Measurements from ENCODE around the gene SPON2.

SPON2 gene

DNA sequence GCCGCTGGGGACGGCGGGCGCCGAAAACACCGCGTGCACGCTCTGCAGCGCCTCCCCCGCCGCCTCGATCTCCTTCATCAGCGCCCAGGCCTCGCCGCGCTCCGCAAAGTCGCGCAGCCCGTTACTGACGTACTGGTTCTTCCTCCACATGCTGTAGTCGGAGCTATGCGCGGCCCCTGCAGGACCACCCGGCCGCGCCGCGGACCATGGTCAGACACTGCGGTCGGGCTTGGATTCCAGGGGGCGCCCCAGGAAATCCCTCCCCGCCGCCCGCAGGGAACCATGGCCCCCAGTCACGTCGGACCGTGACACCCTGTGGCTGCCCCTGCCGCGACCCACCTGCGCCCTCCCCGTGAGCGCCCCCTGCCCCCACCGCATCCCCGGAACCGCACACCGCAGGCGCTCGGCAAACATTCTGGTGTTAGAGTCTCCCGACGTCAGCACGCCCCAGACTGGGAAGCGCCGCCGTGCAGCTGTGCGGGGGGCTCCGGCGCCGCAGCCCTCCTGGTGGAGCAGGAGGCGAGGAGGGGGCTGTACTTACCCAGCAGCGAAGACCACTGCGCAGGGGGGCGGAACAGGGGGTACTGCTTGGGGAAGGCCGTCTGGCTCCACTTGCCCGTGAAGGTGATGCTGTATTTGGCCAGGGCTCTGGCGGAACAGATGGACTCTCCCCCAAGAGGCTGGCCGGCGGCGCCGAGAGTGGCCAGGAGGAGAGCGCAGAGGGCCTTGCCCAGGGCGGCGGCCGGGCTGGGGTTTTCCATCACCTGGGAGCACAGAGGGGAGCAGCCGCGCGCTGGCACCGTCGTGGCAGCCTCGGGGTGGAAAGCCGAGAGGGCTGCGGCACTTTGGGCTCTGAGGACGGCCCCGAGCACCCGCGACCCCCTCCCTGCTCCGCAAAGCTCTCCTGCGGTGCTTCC, 814 bp downstream of the SPON2 start:
- no peak for DNase-seq

DNA sequence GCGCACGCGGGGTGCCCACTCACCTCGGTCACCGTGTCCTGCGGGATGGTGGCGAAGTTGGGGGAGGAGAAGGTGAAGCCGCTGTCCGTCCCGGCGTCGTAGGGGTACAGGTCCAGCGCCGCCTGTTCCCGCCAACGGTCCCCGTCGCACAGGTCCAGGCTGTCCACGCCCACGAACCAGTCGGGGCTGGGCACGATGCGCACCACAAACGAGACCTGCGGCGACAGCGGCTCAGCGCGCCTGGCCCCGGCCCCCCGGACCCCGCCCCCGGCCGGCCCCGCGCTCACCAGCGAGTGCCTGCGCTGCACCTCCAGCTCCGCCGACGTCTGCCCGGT, 1.4 kb downstream of the SPON2 start:
- DNase-seq: no peak

DNA sequence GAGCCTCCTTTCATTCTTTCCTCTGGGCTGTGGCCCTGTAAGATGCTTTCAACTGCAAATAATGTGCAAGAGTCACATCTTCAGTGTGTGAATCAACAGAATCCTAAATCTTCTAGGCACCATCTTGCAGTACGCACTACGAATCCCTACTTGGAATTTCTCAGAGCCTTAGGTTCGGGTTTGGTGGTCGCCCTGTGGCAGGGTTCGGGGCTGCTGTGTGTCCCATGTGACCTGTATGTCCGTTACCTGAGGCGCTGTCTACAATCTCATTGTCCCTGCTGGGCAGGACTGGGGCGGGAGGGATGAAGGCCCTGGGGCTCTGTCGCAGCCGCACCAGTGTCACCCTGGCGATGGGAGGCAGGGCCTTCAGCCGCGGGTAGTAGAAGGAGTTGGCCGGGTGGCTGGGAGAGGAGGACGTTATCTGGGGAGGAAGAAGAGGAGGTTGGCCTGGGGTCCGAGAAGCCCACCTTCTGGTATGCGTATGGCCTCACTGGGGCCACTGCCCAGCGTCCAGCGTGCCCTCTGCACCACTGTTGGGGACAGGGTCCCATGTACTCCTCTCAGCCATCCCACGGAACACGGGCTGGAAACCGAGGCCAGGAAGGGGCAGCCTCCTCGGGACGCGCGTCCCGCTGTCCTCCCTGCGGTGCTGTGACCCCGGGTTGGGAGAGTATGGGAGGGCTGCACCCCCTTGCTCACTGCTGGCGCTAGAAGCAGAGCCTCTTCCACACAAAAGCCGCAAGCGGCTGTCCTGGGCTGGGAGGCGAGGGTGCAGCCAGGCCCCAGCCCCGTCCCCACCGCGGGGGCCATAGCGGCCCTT, 2.0 kb downstream of the SPON2 start:
- no peak for DNase-seq

DNA sequence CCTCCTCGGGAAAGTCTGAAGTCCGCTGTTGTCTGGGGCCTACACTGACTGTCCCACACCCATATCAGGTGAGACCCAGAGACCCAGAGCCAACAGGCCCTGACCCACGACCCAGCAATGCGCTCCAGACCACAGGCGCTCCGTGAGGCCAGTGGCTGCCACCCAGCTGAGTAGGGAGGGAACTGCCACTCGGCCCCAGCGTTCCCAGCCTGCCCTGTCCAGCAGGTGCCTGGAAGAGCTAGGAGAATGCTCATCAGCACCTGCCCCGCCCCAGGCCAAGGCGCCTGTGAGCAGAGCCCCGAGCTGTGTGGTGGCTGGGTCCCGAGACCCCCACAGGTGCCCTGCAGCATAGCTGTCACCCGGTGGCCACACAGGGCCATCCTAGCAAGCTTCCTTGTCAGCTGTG, 2.7 kb downstream of the SPON2 start:
- no peak for DNase-seq

DNA sequence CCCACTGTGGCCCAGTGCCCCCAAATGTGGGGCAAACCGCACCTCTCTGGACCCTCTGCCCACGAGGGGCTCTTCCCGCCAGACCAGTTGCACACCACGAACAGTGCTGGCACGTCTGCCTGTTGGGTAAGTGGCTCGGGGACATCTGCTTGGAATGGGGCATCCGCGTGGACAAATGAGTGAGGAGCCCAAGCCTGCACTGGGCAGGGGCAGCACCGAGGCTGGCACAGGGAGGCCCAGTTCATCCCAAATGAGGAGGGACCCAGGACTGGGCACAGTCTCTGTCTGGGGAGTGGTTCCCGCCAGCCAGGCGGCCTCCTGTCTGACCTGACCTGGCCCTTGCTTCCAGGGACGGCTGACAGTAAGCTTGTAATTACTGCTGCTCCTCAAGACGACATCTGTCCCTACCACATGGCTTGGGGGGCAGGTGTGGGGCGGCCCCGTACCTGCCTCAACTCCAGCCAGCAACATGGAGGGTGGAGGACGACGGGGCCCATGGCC, 3.2 kb downstream of the SPON2 start:
- peak; percentile 39 for DNase-seq

DNA sequence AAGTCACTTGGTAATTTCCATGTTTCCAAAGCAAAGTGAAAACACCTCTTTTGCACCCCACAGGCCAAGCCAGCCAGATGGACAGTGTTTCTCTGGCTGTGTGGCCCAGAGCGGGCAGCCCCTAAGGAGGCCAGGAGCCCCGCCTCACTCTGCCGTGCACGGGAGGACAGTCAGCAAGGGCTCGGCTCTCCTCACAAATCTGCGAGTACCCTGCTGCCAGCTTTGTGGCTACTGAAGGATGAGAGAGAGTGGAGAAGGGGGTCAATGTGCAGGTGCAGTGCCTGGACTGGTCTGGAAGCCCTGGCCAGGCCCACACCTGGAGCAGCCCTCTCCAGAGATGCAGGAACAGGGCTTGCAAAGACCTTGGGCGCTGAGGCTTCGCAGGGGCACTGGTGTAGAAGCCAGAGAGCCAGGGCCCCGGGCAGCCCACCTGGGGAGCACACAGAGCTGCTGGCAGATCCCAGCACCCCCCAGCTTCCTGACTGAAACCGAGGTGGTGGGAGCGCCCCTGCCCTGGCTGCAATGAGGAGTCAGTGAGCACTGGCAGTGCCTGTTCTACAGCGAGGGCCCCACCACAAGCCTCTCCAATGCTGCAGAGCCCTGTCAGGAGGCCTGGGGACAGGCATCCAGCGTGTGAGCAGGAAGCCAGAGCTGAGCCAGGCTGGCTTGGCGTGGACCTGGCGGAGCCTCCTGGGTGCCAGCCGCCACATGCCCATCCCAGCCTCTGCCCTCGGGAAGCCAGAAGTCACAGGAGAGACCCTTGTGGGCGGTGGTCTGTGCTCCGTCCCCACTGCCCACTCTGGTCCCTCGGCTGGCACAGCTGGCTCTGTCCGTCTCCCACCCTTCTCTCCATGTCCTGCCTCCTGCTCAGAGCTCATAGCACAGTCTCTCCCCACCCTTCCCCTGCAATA, 3.9 kb downstream of the SPON2 start:
- no peak for DNase-seq

DNA sequence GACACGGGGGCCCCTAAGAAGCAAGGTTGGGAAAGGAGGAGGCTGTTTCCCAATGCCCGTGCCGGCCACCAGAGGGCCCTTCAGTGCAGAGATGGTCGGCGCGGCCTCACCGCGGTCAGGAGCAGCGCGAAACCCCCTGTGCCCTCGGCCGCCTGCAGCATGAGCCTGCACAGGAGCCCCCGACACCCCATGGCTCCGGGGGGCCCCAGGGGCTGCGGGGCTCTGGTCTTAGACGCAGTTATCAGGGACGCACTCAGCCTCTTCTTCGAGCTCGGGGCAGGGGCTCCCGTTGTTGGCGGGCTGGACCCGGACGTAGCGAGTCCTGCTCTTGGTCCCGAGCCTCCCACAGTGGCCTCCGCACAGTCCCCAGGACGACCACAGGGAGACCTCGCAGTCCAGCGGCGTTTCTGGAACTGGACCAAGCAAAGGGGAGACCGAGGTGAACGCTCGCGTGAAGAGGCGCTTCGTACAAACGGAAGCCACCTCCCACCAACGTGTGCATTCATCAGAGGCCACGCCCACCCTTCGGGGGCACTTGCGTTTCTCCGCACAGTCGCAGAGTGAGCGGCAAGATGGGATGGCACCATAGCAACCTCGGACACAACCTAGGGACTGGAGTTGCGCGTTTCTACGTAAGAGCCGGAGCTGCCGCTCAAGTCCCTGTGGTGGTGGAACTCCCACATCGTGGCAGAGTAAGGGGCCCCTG, 5.0 kb downstream of the SPON2 start:
- DNase-seq: peak; percentile 68

DNA sequence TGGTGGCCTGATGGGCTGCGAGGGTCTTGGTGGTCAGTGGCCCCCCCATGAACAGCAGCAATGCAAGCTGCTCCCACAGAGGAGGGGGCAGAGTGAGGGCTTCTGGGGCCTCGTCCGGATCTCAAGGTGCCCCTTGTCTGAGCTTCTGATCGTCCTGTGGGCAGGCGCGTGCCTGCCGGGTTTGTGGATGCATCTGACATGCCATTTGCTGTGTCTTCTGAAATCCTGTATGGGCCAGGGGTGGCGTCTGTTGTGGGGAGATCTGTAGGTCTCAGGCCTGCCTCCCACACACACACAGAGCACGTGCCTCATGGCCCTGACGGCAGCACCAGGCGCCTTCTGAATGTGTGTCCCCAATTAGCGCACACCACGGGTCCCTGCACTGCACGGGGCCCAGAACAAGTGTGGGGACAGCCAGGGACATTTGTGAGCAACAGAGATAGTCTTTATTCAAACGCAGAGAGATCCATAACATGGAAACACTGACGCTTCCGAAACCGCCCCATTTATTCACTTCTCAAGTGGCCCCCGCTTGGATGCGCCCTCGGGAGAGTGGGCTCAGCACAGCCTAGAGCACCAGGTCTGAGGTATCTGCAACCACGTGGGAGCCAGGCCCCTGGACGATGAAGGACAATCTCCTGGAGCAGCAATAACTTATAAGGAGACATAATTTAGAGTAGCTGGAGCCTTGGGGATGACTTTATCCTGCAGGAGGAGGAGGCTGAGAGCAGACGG, 5.7 kb downstream of the SPON2 start:
- DNase-seq: no peak

DNA sequence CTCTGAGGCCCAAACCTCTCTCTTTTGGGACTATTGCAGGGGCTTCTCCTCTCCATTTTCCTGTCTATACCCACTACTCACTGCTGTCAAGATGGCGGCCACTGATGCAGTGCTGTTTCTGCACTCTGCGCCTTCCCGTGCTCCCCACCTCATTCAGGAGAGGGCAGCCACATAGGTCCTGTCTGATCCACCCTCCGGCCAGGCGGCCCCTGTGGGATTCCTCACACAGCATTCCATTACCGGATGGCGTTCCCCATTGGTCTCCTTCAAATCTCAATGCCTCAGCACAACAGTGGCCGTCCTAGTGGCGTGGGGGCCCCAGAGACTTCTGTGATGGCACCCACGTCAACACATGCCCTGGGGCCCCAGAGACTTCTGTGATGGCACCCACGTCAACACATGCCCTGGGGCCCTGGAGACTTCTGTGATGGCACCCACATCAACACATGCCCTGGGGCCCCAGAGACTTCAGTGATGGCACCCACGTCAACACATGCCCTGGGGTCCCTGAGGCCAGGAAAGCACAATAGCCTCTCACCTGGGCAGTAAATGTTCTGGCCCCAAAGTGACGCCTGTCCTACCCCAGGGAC, 7.3 kb downstream of the SPON2 start:
- no peak for DNase-seq

DNA sequence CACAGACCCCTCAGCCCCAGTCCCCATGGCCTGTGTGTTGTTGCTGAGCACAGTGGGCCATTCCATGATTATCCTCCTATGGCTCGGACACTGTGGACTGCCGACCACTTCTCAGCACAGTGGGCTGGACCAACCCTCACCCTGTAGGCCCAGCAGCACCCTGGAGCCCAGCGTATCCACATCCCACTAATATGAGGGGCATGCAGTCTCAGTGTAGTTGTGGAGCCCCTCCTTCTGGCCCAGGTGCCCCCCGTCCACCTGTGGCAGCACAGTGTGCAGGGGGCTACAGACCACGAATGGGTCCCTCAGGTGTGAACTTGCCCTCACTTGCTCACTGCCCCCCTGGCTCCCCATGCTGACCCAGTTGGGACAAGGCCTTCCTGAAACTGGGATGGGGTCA, 7.9 kb downstream of the SPON2 start:
- DNase-seq: no peak

DNA sequence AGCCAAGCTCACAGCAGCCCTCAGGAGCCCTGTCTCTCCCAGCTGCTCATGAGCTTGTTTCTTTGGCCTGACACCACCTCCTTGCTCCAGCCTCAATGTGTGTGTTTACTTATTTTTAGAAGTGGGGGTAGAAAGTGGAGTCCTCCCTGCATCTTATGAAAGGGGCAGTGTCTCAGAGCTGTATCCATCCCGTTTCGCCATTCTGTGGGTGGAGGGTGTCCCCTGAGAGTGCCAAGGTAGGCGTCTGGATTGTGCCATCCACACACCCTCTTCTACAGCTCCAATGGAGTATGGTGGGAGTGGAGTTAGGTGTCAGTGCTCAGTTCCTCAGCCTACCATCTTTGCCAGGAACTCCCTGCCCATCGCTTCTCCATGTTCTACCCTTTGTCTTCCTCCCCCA, 8.3 kb downstream of the SPON2 start:
- DNase-seq: no peak

DNA sequence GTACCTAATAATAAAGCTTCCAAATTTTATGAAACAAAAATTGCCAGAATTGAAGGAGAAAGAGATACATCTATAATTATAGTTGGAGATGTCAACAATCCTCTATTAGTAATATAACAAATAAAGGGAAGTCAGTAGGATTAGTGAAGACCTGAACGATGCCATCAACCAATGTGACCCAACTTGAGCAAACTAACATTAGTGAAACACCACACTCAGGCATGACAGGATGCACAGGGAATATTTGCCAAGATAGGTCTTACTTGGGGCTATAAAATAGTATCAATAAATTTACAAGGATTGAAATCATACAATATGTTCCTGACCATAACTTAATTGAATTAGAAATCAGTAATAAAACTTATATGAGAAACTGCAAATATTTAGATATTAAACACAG, 12.0 kb downstream of the SPON2 start:
- DNase-seq: no peak

DNA sequence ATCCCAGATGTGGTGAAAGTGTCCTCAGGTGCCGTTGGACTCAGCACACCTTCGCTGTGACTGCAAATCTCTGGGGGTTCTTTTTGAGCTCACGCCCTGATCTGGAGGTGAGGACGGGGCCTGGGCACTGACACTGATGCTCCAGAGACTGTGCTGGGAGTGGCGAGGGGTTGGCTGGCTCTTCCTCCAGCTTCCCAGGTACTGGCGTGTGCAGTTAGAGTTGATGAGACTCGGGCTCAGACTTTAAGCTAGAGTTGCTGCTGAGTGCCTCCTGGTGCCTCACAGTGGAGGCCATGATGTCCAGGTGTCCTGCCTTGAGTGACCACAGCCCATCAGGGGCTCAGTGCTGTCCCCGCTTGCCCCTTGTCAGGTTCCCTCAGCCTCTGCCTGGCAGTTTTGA, 16.3 kb downstream of the SPON2 start:
- no peak for DNase-seq

DNA sequence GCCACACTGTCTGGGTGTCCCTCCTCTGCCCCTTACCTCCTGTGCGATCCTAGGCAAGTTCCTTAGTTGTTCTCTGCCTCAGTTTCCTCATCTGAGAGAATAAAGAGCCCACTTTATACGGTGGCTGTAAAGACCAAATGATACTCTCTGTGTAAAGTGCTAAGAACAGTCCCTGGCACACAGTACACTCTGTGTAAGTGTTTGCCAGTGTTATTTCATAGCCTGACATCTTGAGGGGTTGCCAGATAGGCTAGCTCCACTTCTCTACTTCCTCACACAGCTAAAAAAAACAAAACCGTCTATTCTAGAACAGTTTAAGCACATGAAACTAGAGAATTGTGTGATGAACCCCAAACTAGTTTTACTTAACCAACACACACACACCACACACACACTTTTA, 17.1 kb downstream of the SPON2 start:
- no peak for DNase-seq

DNA sequence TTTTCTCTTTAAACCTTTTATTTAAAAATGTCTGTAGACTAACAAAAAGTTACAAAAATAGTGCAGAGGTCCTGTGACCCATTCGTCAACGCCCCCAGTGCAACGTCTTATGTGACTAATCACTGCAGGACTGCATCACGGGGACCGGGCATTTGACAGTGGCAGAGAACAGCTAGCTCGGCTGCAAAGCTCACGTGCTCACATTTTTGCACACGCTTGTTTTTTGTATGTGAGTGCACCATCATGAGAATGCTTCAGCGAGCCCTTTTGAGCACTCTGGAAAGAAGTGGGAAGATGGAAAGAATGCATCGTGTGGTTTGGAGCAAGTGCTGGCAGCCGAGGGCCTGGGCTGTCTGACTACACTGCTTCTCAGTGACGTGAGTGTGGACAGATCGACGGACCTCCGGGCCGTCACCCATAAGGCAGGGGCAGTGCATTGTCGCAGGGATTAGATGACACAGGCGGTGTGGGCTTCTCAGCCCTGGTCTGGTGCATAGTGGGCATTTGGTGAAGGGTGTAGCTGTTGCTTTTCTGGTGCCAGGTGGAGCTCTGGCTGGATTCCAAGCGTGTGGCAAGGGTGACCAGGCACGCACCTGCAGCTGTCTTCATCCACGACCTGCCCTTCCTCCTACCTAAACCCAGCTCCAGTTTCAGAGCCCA, 17.7 kb downstream of the SPON2 start:
- DNase-seq: no peak

DNA sequence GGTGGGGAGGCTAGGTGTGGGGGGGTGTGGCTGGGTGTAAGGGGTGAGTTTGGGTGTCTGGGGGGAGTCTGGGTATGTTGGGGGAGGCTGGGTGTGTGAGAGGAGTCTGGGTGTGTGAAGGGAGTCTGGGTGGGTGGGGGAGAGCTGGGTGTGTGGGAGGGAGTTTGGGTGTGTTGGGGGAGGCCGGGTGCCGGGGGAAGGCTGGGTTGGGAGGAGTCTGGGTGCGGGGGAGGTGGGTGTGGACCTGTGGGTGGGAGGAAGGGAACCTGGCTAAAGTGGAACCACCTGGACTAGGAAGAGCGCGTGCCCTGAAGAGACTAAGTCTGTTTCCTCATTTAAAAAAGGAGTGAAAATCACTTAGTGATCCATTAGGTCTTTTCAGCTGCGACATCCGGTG, 18.3 kb downstream of the SPON2 start:
- no peak for DNase-seq

DNA sequence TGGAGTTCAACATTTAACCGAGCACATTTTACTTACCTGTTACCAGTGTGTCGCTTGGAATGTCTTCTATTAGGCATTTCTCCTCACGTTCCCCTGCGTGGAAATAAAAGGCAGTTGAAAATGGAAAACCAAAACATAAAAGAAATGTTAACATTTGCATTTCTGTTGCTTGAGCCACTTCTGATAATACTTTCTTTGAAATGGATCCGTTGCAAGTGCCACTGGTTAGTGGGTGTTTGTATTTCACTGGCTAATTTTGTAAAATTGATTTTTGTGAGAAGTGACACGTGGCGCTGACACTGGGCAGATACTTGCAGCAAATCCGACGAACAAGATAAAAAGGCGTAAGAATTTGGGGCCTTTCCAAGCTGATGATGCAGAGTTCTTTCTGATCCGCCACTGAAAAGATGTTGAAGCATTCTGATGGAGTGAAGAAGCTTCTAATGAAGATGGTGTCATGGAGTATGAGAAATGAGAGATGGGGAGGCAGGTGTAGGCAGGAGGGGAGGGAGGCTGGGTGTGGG, 18.8 kb downstream of the SPON2 start:
- DNase-seq: no peak

DNA sequence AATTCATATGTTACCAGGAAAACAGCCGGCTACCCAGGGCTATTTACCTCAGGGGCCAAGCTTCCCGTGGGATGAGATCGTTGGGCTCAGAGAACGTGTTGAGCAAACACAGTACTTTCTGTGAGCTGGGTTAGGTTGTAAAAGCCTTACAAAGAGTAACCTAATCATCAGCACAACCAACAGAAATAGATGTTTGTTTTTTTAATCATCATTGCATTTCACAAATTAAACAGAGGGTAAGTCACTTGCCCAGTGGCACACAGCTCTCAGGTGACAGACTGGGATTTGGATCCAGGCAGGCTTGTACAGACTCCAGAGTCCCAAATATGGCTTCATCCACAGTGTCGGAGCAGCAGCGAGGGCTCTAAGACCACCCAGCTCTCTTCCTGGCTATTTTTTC, 20.1 kb downstream of the SPON2 start:
- DNase-seq: no peak

DNA sequence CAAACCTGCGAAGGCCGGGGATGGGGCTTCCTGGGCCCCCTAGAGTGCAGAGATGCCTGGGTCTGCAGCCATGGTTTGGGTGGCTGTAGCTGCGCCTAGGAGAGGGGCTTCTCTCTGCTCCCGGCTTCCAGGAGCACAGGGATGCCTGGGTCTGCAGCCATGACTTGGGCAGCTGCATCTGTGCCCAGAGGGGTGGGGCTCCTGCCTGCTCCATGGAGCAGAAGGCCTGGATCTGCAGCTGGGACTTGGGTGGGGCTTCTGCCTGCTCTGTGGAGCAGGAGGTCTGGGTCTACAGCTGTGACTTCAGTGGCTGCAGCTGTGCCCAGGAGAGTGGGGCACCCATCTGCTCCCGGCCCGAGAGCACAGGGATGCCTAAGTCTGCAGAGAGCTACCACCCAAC, 20.8 kb downstream of the SPON2 start:
- no peak for DNase-seq

DNA sequence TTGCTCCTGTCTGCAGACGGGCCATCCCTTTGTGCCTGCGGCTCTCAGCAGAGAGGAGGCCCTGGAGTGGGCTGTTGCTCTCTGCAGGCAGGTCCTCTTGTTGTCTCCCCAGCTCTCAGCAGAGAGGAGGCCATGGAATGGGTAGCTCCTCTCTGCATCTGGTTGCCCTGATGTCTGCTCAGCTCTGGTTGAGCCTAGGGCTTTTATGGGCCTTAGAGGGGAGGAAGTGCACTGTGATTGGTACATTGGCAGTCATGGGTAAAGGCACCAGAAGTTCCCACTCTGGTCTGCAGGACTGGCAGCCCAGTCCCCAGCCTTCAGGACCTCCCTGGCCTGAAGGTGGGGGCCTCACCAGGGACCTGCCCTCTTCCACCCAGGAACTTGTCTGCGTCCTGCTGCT, 21.5 kb downstream of the SPON2 start:
- no peak for DNase-seq
